Fibroblast of upper back skin (primary cell): ENCODE measurements around the gene VDAC1.
"Not testable (repeated sequence)": the region's sequence is repeated elsewhere in the genome, so short reads cannot be mapped to it uniquely, and the experiment has no call there.

Experiments
- DNase-seq: peaks from one replicate; pipeline ENCODE4 v3.0.0-alpha.2; 2013

The VDAC1 gene

GRCh38 chr5:133963493-133964128 is 41.2 kb downstream of the VDAC1 start:
- DNase-seq: no peak

GRCh38 chr5:133962801-133963476 is 41.8 kb downstream of the VDAC1 start:
- peak; percentile 83 for DNase-seq

GRCh38 chr5:133962131-133962530 is 42.6 kb downstream of the VDAC1 start:
- no peak for DNase-seq

- no peak for DNase-seq
Observed at GRCh38 chr5:133959643-133960042, 45.1 kb downstream of the VDAC1 start.

- no peak for DNase-seq
Observed at GRCh38 chr5:133957591-133957990, 47.2 kb downstream of the VDAC1 start.

GRCh38 chr5:133957080-133957479 is 47.7 kb downstream of the VDAC1 start:
- no peak for DNase-seq

GRCh38 chr5:133956196-133956595 is 48.6 kb downstream of the VDAC1 start:
- not testable (repeated sequence) for DNase-seq

GRCh38 chr5:133953568-133954145 is 51.1 kb downstream of the VDAC1 start:
- DNase-seq: no peak

GRCh38 chr5:133952729-133953567 is 51.8 kb downstream of the VDAC1 start:
- peak; percentile 89 for DNase-seq

GRCh38 chr5:133950821-133951612 is 53.8 kb downstream of the VDAC1 start:
- DNase-seq: no peak

GRCh38 chr5:133948721-133949120 is 56.1 kb downstream of the VDAC1 start:
- no peak for DNase-seq

GRCh38 chr5:133947431-133947841 is 57.3 kb downstream of the VDAC1 start:
- no peak for DNase-seq

GRCh38 chr5:133945568-133945967 is 59.2 kb downstream of the VDAC1 start:
- DNase-seq: peak; percentile 46

GRCh38 chr5:133944263-133945185 is 60.3 kb downstream of the VDAC1 start:
- DNase-seq: peak; percentile 42

GRCh38 chr5:133943475-133943817 is 61.3 kb downstream of the VDAC1 start:
- no peak for DNase-seq

- no peak for DNase-seq
Observed at GRCh38 chr5:133942614-133943474, 61.9 kb downstream of the VDAC1 start.

GRCh38 chr5:133941456-133942196 is 63.1 kb downstream of the VDAC1 start:
- no peak for DNase-seq

GRCh38 chr5:133939668-133940067 is 65.1 kb downstream of the VDAC1 start:
- no peak for DNase-seq

GRCh38 chr5:133938929-133939328 is 65.8 kb downstream of the VDAC1 start:
- no peak for DNase-seq
